ENCODE results near the gene STIM1.

GRCh38 chr11:3995307-3995706 is 139.8 kb downstream of the STIM1 start:
- no peak for TF ChIP-seq ZNF274 (IDR thresholded peaks at IDR 0.05; ENCODE audit: low read depth, low read length)
- no peak for TF ChIP-seq YY1 (IDR thresholded peaks at IDR 0.05; ENCODE audit: insufficient read depth, insufficient read length)
